GM19025 (cell line): ENCODE data around the gene USP17L19.
"Not testable (repeated sequence)": the region's sequence is repeated elsewhere in the genome, so short reads cannot be mapped to it uniquely, and the experiment has no call there.

Experiments
- ATAC-seq: cut with Tn5 transposase; IDR thresholded peaks from one replicate; pipeline ENCODE4 v1.9.1; 2021; ENCODE audit warnings: mild to moderate bottlenecking, low read depth, moderate library complexity; ENCODE audit not compliant: unreplicated experiment

USP17L19 gene

GRCh38 chr4:9253078-9253477 is at the start of gene USP17L19:
Gene USP17L19, plus strand, starts transcription at chr4:9253378. Its CDS starts 0 bp downstream, at chr4:9253378.
- ATAC-seq: not testable (repeated sequence)

GRCh38 chr4:9210357-9210756 is 42.8 kb upstream of the USP17L19 start, which contains the start of gene USP17L10:
Gene USP17L10, plus strand, starts transcription at chr4:9210657. Its CDS starts 0 bp downstream, at chr4:9210657.
- not testable (repeated sequence) for ATAC-seq

- not testable (repeated sequence) for ATAC-seq
Measured at GRCh38 chr4:9214701-9215100, 38.5 kb upstream of the USP17L19 start.

GRCh38 chr4:9215105-9215504 is 38.1 kb upstream of the USP17L19 start, which contains the start of gene USP17L11:
Gene USP17L11, plus strand, starts transcription at chr4:9215405. Its CDS starts 0 bp downstream, at chr4:9215405.
- not testable (repeated sequence) for ATAC-seq

GRCh38 chr4:9219852-9220251 is 33.3 kb upstream of the USP17L19 start, which contains the start of gene USP17L12:
Gene USP17L12, plus strand, starts transcription at chr4:9220152. Its CDS starts 0 bp downstream, at chr4:9220152.
- ATAC-seq: not testable (repeated sequence)

- not testable (repeated sequence) for ATAC-seq
Measured at GRCh38 chr4:9224596-9224995, 28.6 kb upstream of the USP17L19 start, which contains the start of gene USP17L13. Gene USP17L13, plus strand, starts transcription at chr4:9224896. Its CDS starts 0 bp downstream, at chr4:9224896.

GRCh38 chr4:9230249-9230648 is 22.9 kb upstream of the USP17L19 start:
- not testable (repeated sequence) for ATAC-seq

- not testable (repeated sequence) for ATAC-seq
Measured at GRCh38 chr4:9234085-9234484, 19.1 kb upstream of the USP17L19 start, which contains the start of gene USP17L15. Gene USP17L15, plus strand, starts transcription at chr4:9234385. Its CDS starts 0 bp downstream, at chr4:9234385.

GRCh38 chr4:9238461-9238860 is 14.7 kb upstream of the USP17L19 start:
- ATAC-seq: not testable (repeated sequence)

- not testable (repeated sequence) for ATAC-seq
Measured at GRCh38 chr4:9243579-9243978, 9.6 kb upstream of the USP17L19 start, which contains the start of gene USP17L17. Gene USP17L17, plus strand, starts transcription at chr4:9243879. Its CDS starts 0 bp downstream, at chr4:9243879.

GRCh38 chr4:9247953-9248680 is 5.1 kb upstream of the USP17L19 start, which contains the start of gene USP17L18:
Gene USP17L18, plus strand, starts transcription at chr4:9248630. Its CDS starts 0 bp downstream, at chr4:9248630.
- ATAC-seq: not testable (repeated sequence)

- ATAC-seq: not testable (repeated sequence)
Measured at GRCh38 chr4:9257824-9258223, 4.6 kb downstream of the USP17L19 start, which contains the start of gene USP17L20. Gene USP17L20, plus strand, starts transcription at chr4:9258124. Its CDS starts 0 bp downstream, at chr4:9258124.

- not testable (repeated sequence) for ATAC-seq
Measured at GRCh38 chr4:9262572-9262971, 9.4 kb downstream of the USP17L19 start, which contains the start of gene USP17L21. Gene USP17L21, plus strand, starts transcription at chr4:9262872. Its CDS starts 0 bp downstream, at chr4:9262872.

GRCh38 chr4:9267319-9267718 is 14.1 kb downstream of the USP17L19 start, which contains the start of gene USP17L22:
Gene USP17L22, plus strand, starts transcription at chr4:9267619. Its CDS starts 0 bp downstream, at chr4:9267619.
- not testable (repeated sequence) for ATAC-seq

- not testable (repeated sequence) for ATAC-seq
Measured at GRCh38 chr4:9271719-9272118, 18.5 kb downstream of the USP17L19 start.
